Chondrocyte (in vitro differentiated cells): ENCODE results near the gene PIK3R3. TPM values are rescaled to one million over a fixed set of nuclear protein-coding genes. Genes with fewer than 3 reads are reported as not detected.
"Not testable (repeated sequence)": the region's sequence is repeated elsewhere in the genome, so short reads cannot be mapped to it uniquely, and the experiment has no call there.

Experiments
- DNase-seq: peaks from one replicate; pipeline ENCODE4 v3.0.0; 2021; ENCODE audit warnings: mixed read lengths, low spot score
- H3K27ac Mint-ChIP-seq: one replicate; pipeline ENCODE4 v1.8.0; 2021; ENCODE audit warnings: mild to moderate bottlenecking, moderate library complexity, mixed read lengths; ENCODE audit not compliant: unreplicated experiment
- H3K27me3 Mint-ChIP-seq: 2 replicates; pipeline ENCODE4 v1.8.0; 2021; ENCODE audit warnings: low read depth, mixed read lengths
- H3K36me3 Mint-ChIP-seq: 2 replicates; pipeline ENCODE4 v1.8.0; 2021; ENCODE audit warnings: low read depth, mixed read lengths
- H3K4me1 Mint-ChIP-seq: 2 replicates; pipeline ENCODE4 v1.8.0; 2021; ENCODE audit warnings: low read depth, mild to moderate bottlenecking, mixed read lengths
- H3K4me3 Mint-ChIP-seq: one replicate; pipeline ENCODE4 v1.8.0; 2021; ENCODE audit warnings: mild to moderate bottlenecking, moderate library complexity, mixed read lengths; ENCODE audit not compliant: unreplicated experiment
- H3K9me3 Mint-ChIP-seq: 2 replicates; pipeline ENCODE4 v1.8.0; 2021; ENCODE audit warnings: low read depth, mixed read lengths
- CTCF ChIP-seq: fragments of 200-600 bp; sonication (generic); IDR thresholded peaks from 2 replicates; pipeline ENCODE4 v1.5.0; 2021; ENCODE audit warnings: antibody characterized with exemption, mild to moderate bottlenecking, moderate library complexity
- total RNA-seq: library from RNA; stranded (reverse); gene quantifications from 3 replicates; pipeline ENCODE4 v1.2.1, GENCODE V29; 2021

PIK3R3 gene
- total RNA-seq, 1 donor from 2014 or later = 23.4 TPM

DNA sequence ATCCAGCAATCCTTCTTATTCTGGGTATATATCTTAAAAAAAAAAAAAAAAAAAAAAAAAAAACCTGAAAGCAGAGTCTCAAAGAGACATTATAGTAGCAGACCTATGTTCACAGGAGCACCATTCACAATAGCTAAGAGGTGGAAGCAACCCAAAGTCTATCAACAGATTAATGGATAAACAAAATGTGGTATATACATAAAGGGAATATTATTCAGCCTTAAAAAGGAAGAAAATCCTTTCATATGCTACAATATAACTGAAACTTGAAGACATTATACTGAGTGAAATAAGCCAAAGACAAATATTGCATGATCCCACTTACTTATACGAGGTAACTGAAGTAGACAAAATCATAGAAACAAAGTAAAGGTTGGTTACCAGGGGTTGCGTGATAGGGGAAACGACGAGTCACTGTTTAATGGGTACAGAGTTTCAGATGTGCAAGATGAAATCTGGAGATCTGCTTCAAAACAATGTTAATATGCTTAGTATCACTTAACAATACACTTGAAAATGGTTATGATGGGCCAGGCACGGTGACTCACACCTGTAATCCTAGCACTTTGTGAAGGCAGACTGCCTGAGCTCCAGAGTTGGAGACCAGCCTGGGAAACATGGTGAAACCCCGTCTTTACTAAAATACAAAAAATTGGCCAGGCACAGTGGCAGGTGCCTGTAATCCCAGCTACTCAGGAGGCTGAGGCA, 29.5 kb downstream of the PIK3R3 start:
- Mint-ChIP-seq H3K4me1 (peaks cover 2% of the 10 kb centered on the region), H3K27me3 (no peaks in the 10 kb centered on the region), H3K9me3 (peaks cover 16% of the 10 kb centered on the region), H3K27ac (no peak overlapping the region), H3K36me3 (peaks cover 6% of the 10 kb centered on the region), H3K4me3 (no peak overlapping the region)
- DNase-seq = no peak
- TF ChIP-seq CTCF = no peak

DNA sequence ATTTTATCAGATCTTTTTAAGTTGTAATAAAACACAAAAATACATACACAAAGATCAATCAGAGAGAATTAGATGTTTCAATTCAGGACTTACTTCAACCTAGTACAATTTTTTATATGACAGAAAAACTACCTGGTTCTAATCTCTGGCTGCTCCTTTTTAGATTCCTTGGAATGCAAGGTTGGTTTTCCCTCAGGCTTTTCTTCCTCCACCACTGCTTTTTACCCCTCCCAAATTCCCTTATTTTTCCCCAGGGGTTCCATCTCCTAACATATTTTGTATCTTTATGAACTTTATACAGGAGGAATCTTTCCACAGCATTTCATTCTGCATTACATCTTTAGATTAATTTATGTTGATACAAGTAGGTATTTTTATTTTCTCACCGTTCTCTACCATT, 33.2 kb downstream of the PIK3R3 start:
- peaks cover 6% of the 10 kb centered on the region for H3K36me3 Mint-ChIP-seq
- peaks cover 17% of the 10 kb centered on the region for H3K9me3 Mint-ChIP-seq
- peaks cover 10% of the 10 kb centered on the region for H3K4me1 Mint-ChIP-seq
- no peak overlapping the region for H3K27ac Mint-ChIP-seq
- no peak overlapping the region for H3K4me3 Mint-ChIP-seq
- no peak for TF ChIP-seq CTCF
- DNase-seq = no peak
- no peaks in the 10 kb centered on the region for H3K27me3 Mint-ChIP-seq

- Mint-ChIP-seq H3K4me3 (no peak overlapping the region), H3K4me1 (peaks cover 10% of the 10 kb centered on the region), H3K27me3 (no peaks in the 10 kb centered on the region), H3K9me3 (peaks cover 17% of the 10 kb centered on the region), H3K27ac (no peak overlapping the region), H3K36me3 (peaks cover 6% of the 10 kb centered on the region)
- no peak for TF ChIP-seq CTCF
- no peak for DNase-seq
Measured at GRCh38 chr1:46098027-46098712, 34.3 kb downstream of the PIK3R3 start.

GRCh38 chr1:46097149-46097472, 35.3 kb downstream of the PIK3R3 start:
- Mint-ChIP-seq H3K9me3 (peaks cover 17% of the 10 kb centered on the region), H3K4me1 (peaks cover 10% of the 10 kb centered on the region), H3K27ac (no peak overlapping the region), H3K27me3 (no peaks in the 10 kb centered on the region), H3K36me3 (peaks cover 6% of the 10 kb centered on the region), H3K4me3 (no peak overlapping the region)
- TF ChIP-seq CTCF = no peak
- no peak for DNase-seq

DNA sequence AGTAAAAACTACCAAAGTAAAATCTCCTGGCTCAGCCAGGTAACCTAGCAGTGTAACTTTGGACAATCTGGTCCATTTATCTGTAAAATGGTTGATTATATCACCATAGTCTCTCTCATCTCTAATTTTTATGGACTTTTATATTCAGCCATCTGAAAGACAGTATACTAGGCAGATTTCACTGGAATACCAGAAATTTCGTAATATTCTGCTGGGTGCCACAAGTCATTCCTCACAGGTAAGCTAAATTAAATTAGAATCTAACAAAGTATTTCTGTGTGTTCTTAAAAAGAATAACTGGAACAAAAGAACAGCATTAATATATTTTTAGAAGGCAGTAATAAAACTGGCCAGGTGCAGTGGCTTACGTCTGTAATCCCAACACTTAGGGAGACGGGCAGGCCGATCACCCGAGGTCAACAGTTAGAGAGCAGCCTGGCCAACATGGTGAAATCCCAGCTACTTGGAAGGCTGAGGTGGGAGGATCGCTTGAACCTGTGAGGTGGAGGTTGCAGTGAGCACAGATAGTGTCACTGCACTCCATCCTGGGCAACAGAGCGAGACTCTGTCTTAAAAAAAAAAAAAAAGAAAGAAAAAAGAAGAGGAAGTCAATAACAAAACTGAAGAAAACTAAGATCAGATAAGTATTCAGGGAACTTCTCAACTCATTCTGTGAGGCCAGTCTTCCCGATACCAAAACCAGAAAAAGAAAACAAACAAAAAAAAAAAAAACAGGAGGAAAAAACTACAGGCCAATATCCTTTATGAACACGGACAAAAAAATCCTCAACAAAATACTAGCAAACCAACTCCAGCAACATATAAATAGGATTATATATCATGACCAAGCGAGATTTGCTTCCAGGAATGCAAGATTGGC, 35.9 kb downstream of the PIK3R3 start:
- H3K4me1 Mint-ChIP-seq = peaks cover 10% of the 10 kb centered on the region
- H3K36me3 Mint-ChIP-seq = peaks cover 5% of the 10 kb centered on the region
- TF ChIP-seq CTCF = no peak
- H3K27me3 Mint-ChIP-seq = no peaks in the 10 kb centered on the region
- no peak for DNase-seq
- peaks cover 17% of the 10 kb centered on the region for H3K9me3 Mint-ChIP-seq
- H3K27ac Mint-ChIP-seq = no peak overlapping the region
- H3K4me3 Mint-ChIP-seq = no peak overlapping the region

DNA sequence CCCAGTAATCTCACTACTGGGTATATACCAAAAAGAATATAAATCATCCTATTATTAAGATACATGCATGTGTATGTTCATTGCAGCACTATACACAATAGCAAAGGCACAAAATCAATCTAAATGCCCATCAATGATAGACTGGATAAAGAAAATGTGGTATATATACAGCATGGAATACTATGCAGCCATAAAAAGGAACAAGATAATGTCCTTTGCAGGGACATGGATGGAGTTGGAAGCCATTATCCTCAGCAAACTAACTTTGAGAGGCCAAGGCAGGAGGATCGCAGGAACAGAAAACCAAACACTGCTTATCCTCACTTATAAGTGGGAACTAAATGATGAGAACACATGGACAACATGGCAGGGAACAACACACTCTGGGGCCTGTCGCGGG, 37.3 kb downstream of the PIK3R3 start:
- peaks cover 17% of the 10 kb centered on the region for H3K9me3 Mint-ChIP-seq

More for the DNA sequence above, 37.3 kb downstream of the PIK3R3 start:
- H3K4me3 Mint-ChIP-seq, H3K27ac Mint-ChIP-seq, H3K27me3 Mint-ChIP-seq, DNase-seq, H3K36me3 Mint-ChIP-seq: not testable (repeated sequence)
- peaks cover 10% of the 10 kb centered on the region for H3K4me1 Mint-ChIP-seq
